GM21717 (cell line): ENCODE results near the gene TYW1.
"Not testable (repeated sequence)": the region's sequence is repeated elsewhere in the genome, so short reads cannot be mapped to it uniquely, and the experiment has no call there.

Experiments
- ATAC-seq: cut with Tn5 transposase; IDR thresholded peaks from one replicate; pipeline ENCODE4 v1.9.1; 2021; ENCODE audit warnings: mild to moderate bottlenecking, moderate library complexity; ENCODE audit not compliant: unreplicated experiment

TYW1 gene

GRCh38 chr7:67189160-67189559, 192.5 kb downstream of the TYW1 start:
- not testable (repeated sequence) for ATAC-seq

GRCh38 chr7:67189801-67190465, 193.3 kb downstream of the TYW1 start:
- ATAC-seq = not testable (repeated sequence)

- not testable (repeated sequence) for ATAC-seq
Measured at GRCh38 chr7:67191002-67191720, 194.5 kb downstream of the TYW1 start.

- ATAC-seq = not testable (repeated sequence)
Measured at GRCh38 chr7:67192123-67192702, 195.6 kb downstream of the TYW1 start.

- not testable (repeated sequence) for ATAC-seq
Measured at GRCh38 chr7:67192889-67193613, 196.4 kb downstream of the TYW1 start.

- ATAC-seq = not testable (repeated sequence)
Measured at GRCh38 chr7:67196176-67196575, 199.5 kb downstream of the TYW1 start.

GRCh38 chr7:67198865-67199526, 202.4 kb downstream of the TYW1 start:
- not testable (repeated sequence) for ATAC-seq

GRCh38 chr7:67205772-67206171, 209.1 kb downstream of the TYW1 start:
- not testable (repeated sequence) for ATAC-seq

- no peak for ATAC-seq
Measured at GRCh38 chr7:67206452-67206851, 209.8 kb downstream of the TYW1 start.

- not testable (repeated sequence) for ATAC-seq
Measured at GRCh38 chr7:67208656-67209055, 212.0 kb downstream of the TYW1 start.

- ATAC-seq = no peak
Measured at GRCh38 chr7:67209256-67209655, 212.6 kb downstream of the TYW1 start.

GRCh38 chr7:67210567-67210966, 213.9 kb downstream of the TYW1 start:
- ATAC-seq = no peak

- ATAC-seq = not testable (repeated sequence)
Measured at GRCh38 chr7:67211650-67212330, 215.2 kb downstream of the TYW1 start.

- not testable (repeated sequence) for ATAC-seq
Measured at GRCh38 chr7:67213038-67213437, 216.4 kb downstream of the TYW1 start.

- ATAC-seq = not testable (repeated sequence)
Measured at GRCh38 chr7:67223551-67223950, 226.9 kb downstream of the TYW1 start.

GRCh38 chr7:67226340-67226907, 229.8 kb downstream of the TYW1 start:
- ATAC-seq = not testable (repeated sequence)

GRCh38 chr7:67226967-67227366, 230.3 kb downstream of the TYW1 start:
- not testable (repeated sequence) for ATAC-seq

GRCh38 chr7:67229018-67229417, 232.4 kb downstream of the TYW1 start:
- ATAC-seq = not testable (repeated sequence)

GRCh38 chr7:67230029-67230428, 233.4 kb downstream of the TYW1 start:
- not testable (repeated sequence) for ATAC-seq

- not testable (repeated sequence) for ATAC-seq
Measured at GRCh38 chr7:67233506-67233905, 236.9 kb downstream of the TYW1 start.
